CD4-positive, alpha-beta T cell (primary cell): ENCODE measurements around the gene KCNQ2. TPM values are rescaled to one million over a fixed set of nuclear protein-coding genes. Genes with fewer than 3 reads are reported as not detected.

Experiments used
- ATAC-seq: fragments of 200-7000 bp; cut with Tn5 transposase; one replicate; pipeline ENCODE4 v1.10.0; 2022; ENCODE audit warnings: mild to moderate bottlenecking; ENCODE audit not compliant: poor library complexity
- CTCF ChIA-PET: fragments of 350-600 bp; sonication (Branson Sonifier 250); formaldehyde crosslinking; loops from one replicate; lab custom pipeline; 2021; ENCODE audit warnings: antibody characterized with exemption, inconsistent platforms; lab: Charles Lee
- POLR2A ChIA-PET: fragments of 350-600 bp; sonication (Branson Sonifier 250); formaldehyde crosslinking; loops from one replicate; lab custom pipeline; 2021; ENCODE audit warnings: antibody characterized with exemption, inconsistent platforms; lab: Charles Lee
- DNase-seq, 14 experiments: peaks; one replicate each; pipeline ENCODE4 v3.0.0-alpha.2; 2013 to 2020; ENCODE audit warnings: mixed read lengths in 2 of 14
- H3K27ac ChIP-seq, 2 donors: one replicate each; pipeline versions ENCODE4 v1.5.1 to v1.7.0; 2013; ENCODE audit warnings: low read length in 2 of 2, low read depth in 1 of 2, mild to moderate bottlenecking in 1 of 2
- H3K27me3 ChIP-seq, 2 experiments: 1 replicate in 1 of 2; 2 replicates in 1 of 2; pipeline versions ENCODE4 v1.6.1 to v1.7.0; 2013; ENCODE audit warnings: low read length in 2 of 2, control low read depth in 1 of 2, mild to moderate bottlenecking in 1 of 2, moderate library complexity in 1 of 2; ENCODE audit not compliant: insufficient read depth in 2 of 2, control insufficient read depth in 1 of 2
- H3K36me3 ChIP-seq: one replicate; pipeline ENCODE4 v1.6.1; 2013; ENCODE audit warnings: low read length, control low read depth; ENCODE audit not compliant: insufficient read depth
- H3K4me1 ChIP-seq: one replicate; pipeline ENCODE4 v1.6.1; 2013; ENCODE audit warnings: low read length, control low read depth; ENCODE audit not compliant: insufficient read depth
- H3K4me3 ChIP-seq: one replicate; pipeline ENCODE4 v1.5.1; 2013; ENCODE audit warnings: mild to moderate bottlenecking, low read length, moderate library complexity
- H3K9me3 ChIP-seq, 2 experiments: 1 replicate in 1 of 2; 2 replicates in 1 of 2; pipeline versions ENCODE4 v1.6.1 to v1.7.0; 2013; ENCODE audit warnings: low read length in 2 of 2, mild to moderate bottlenecking in 2 of 2, control low read depth in 1 of 2, moderate library complexity in 1 of 2; ENCODE audit not compliant: control insufficient read depth in 1 of 2, insufficient read depth in 1 of 2
- H3K27ac Mint-ChIP-seq: one replicate; pipeline ENCODE4 v1.8.0; 2020; ENCODE audit warnings: mixed read lengths
- H3K27me3 Mint-ChIP-seq: one replicate; pipeline ENCODE4 v1.8.0; 2021; ENCODE audit warnings: mixed read lengths
- H3K36me3 Mint-ChIP-seq: one replicate; pipeline ENCODE4 v1.8.0; 2021; ENCODE audit warnings: low read depth, mixed read lengths
- H3K4me1 Mint-ChIP-seq: one replicate; pipeline ENCODE4 v1.8.0; 2021; ENCODE audit warnings: low read depth, mixed read lengths
- H3K4me3 Mint-ChIP-seq: one replicate; pipeline ENCODE4 v1.8.0; 2020; ENCODE audit warnings: mild to moderate bottlenecking, mixed read lengths
- H3K9me3 Mint-ChIP-seq: one replicate; pipeline ENCODE4 v1.8.0; 2020; ENCODE audit warnings: mixed read lengths
- CTCF ChIP-seq: fragments of 200-600 bp; IDR thresholded peaks from one replicate; pipeline ENCODE4 v1.8.0; 2022; ENCODE audit warnings: antibody characterized with exemption, mild to moderate bottlenecking
- intact Hi-C, 2 experiments: fragments of 100-400 bp; cut with DNase I in 1 of 2; cut with micrococcal nuclease in 1 of 2; formaldehyde crosslinking; loops; one replicate each; pipeline versions ENCODE4 v1.15.1 to v1.9.0; 2023 to 2025; cut with DNase I, micrococcal nuclease
- total RNA-seq, 174 experiments: library from RNA in 2 of 174; stranded (reverse) in 2 of 174; gene quantifications; one replicate each; pipeline ENCODE4 v1.2.3 and lab custom pipeline; 2021 to 2026

The KCNQ2 gene
- total RNA-seq, 2 experiments from 2014 or later, result not detected

DNA sequence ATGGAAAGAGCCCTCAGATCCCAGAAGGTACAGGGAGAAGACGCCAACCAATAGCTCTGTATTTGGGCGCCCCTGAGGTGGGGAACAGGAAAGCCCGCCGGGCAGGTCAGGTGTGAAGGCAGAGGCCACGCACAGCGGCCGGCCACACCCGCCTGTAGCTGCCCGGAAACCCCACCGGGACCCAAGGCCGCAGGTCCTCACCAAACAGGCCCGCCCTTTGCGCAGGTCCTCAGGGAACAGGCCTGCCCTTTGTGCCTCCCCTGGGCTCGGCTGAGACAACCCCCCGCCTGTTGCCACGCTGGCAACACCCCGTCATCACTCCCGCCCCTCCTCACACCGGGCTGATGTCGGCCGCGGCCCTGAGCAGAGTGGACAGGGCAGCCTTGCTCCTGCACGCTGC, 66.4 kb downstream of the KCNQ2 start:
- CTCF ChIA-PET, result no interaction called here
- ATAC-seq, result no peak
- H3K9me3 Mint-ChIP-seq, result no peaks in the 10 kb centered on the region
- intact Hi-C loops, result no loop called here
- Histone ChIP-seq H3K27ac (no peak overlapping the region), H3K9me3 (peaks cover 0 to 19% of the 10 kb centered on the region in 2 experiments), H3K4me3 (no peak overlapping the region), H3K4me1 (peaks cover 9% of the 10 kb centered on the region), H3K36me3 (no peaks in the 10 kb centered on the region), H3K27me3 (peaks cover 0 to 3% of the 10 kb centered on the region in 2 experiments)
- no peaks in the 10 kb centered on the region for H3K27me3 Mint-ChIP-seq
- no peak overlapping the region for H3K4me3 Mint-ChIP-seq
- POLR2A ChIA-PET, result no interaction called here
- H3K36me3 Mint-ChIP-seq, result no peaks in the 10 kb centered on the region
- H3K4me1 Mint-ChIP-seq, result no peaks in the 10 kb centered on the region
- DNase-seq, result no peak
- no peak overlapping the region for H3K27ac Mint-ChIP-seq
- TF ChIP-seq CTCF, result no peak

GRCh38 chr20:63405102-63405730, 67.2 kb downstream of the KCNQ2 start:
- no peak for ATAC-seq
- H3K4me3 Mint-ChIP-seq, result no peak overlapping the region
- Histone ChIP-seq H3K36me3 (no peaks in the 10 kb centered on the region), H3K27ac (no peak overlapping the region), H3K9me3 (peaks cover 0 to 19% of the 10 kb centered on the region in 2 experiments), H3K27me3 (peaks cover 0 to 3% of the 10 kb centered on the region in 2 experiments), H3K4me3 (no peak overlapping the region), H3K4me1 (peaks cover 7% of the 10 kb centered on the region)
- no peaks in the 10 kb centered on the region for H3K27me3 Mint-ChIP-seq
- no peaks in the 10 kb centered on the region for H3K4me1 Mint-ChIP-seq
- POLR2A ChIA-PET, result no interaction called here
- no peaks in the 10 kb centered on the region for H3K36me3 Mint-ChIP-seq
- CTCF ChIA-PET, result no interaction called here
- no peaks in the 10 kb centered on the region for H3K9me3 Mint-ChIP-seq
- no peak for DNase-seq
- no peak overlapping the region for H3K27ac Mint-ChIP-seq
- intact Hi-C loops, result no loop called here
- TF ChIP-seq CTCF, result no peak

- POLR2A ChIA-PET, result no interaction called here
- intact Hi-C loops, result no loop called here
- peaks cover 0 to 3% of the 10 kb centered on the region in 2 experiments for H3K27me3 ChIP-seq
- H3K36me3 ChIP-seq, result no peaks in the 10 kb centered on the region
- DNase-seq (no peak), ATAC-seq (no peak)
- no peaks in the 10 kb centered on the region for H3K4me1 Mint-ChIP-seq
- H3K4me3 Mint-ChIP-seq, result no peak overlapping the region
- peaks cover 0 to 11% of the 10 kb centered on the region in 2 experiments for H3K9me3 ChIP-seq
- TF ChIP-seq CTCF, result no peak
- no peak overlapping the region for H3K27ac Mint-ChIP-seq
- H3K4me1 ChIP-seq, result peaks cover 1% of the 10 kb centered on the region
- no peaks in the 10 kb centered on the region for H3K9me3 Mint-ChIP-seq
- H3K27ac ChIP-seq, result no peak overlapping the region
- CTCF ChIA-PET, result no interaction called here
- no peaks in the 10 kb centered on the region for H3K27me3 Mint-ChIP-seq
- no peaks in the 10 kb centered on the region for H3K36me3 Mint-ChIP-seq
- H3K4me3 ChIP-seq, result no peak overlapping the region
These were observed 68.0 kb downstream of the KCNQ2 start for GRCh38 chr20:63404129-63405085.
